ENCODE measurements around the gene MPL.

The MPL gene

DNA sequence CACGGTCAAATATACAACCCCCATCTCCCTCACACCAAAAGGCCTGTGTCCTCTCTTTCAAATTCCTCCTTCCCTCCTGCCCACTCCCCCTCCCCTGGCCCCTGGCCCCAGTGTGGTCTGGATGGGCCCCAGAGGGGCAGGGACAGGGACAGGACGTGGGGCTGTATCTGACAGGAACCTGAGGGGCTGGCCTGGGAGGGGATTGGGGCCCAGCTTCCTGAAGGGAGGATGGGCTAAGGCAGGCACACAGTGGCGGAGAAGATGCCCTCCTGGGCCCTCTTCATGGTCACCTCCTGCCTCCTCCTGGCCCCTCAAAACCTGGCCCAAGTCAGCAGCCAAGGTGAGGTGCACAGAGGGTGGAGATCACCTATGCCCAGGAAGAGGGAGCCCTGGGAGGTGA, at the start of gene MPL:
Gene MPL (plus strand): TSS at position 231 of the 400 bp plus-strand sequence. CDS start 31 bp downstream, at position 262.
- DNase-seq, result no peak

DNA sequence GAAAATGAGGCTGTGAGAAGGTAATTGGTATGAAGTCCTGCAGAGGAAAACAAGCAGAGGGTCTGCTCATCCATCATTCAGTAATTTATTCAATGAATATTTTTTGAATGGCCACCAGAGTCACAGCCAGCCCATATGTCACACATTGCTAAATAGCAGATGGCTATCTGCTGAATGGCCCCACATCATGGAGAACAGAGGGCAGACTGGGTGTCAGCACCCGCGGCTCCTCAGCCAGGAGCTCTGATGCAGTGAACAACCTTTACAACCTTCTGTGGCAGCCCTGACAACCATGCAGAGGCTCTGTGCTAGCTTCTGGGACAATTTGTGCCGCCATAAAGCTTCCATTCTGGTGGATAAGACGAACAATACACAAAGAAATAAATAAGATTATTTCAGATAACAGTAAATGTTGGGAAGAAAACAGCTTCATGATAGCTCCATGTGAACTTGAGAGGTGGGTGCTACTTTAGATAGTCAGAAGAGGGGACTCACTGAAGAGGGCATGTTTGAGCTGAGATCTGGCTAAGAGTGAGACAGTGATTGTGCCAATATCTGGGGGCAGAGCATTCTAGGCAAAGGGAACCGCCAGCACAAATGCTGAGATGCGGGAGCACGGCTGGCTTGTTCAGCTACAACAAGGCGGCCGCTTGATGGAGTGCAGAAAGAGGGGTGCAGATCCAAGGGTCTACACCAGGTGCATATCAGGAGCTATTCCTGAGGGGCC, 49.4 kb upstream of the MPL start:
- DNase-seq, result no peak

- DNase-seq, result no peak
Observed at GRCh38 chr1:43288785-43289706, 48.6 kb upstream of the MPL start.

- DNase-seq, result no peak
Observed at GRCh38 chr1:43292216-43292615, 45.4 kb upstream of the MPL start.

DNA sequence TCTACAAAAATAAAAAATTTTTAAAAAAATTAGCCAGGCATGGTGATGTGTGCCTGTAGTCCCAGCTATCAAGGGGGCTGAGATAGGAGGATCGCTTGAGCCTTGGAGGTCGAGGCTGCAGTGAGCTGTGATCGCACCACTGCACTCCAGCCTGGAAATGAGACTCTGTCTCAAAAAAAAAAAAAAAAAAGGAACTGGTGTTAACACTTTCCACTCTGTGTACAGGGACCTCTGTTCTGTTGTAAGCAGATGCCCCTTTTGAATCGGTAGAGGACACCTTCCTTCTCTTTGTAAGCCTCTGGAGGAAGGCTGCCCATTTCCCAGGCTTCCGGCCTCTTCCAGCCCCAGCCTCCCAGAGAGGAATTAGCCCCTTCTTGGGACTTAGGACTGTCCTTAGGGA, 44.9 kb upstream of the MPL start:
- no peak for DNase-seq

DNA sequence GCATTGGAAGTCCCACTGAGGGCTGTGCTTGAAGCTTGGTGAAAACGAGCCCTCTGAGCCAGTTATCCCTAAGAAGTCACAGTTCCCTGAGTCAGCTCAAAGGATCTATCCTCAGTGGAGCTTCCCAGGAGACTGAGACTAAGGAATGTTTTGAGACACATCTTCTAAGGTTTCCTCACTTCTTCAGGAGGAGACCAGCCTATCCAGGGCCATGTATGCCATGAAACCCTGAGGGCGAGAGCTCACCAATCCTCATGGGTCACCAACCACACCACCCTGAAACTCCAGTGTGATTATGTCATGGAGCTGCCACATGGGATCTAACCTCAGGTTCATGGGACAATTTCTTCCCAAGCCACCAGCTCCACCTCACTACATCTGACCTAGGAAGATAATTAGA, 44.4 kb upstream of the MPL start:
- DNase-seq, result no peak

DNA sequence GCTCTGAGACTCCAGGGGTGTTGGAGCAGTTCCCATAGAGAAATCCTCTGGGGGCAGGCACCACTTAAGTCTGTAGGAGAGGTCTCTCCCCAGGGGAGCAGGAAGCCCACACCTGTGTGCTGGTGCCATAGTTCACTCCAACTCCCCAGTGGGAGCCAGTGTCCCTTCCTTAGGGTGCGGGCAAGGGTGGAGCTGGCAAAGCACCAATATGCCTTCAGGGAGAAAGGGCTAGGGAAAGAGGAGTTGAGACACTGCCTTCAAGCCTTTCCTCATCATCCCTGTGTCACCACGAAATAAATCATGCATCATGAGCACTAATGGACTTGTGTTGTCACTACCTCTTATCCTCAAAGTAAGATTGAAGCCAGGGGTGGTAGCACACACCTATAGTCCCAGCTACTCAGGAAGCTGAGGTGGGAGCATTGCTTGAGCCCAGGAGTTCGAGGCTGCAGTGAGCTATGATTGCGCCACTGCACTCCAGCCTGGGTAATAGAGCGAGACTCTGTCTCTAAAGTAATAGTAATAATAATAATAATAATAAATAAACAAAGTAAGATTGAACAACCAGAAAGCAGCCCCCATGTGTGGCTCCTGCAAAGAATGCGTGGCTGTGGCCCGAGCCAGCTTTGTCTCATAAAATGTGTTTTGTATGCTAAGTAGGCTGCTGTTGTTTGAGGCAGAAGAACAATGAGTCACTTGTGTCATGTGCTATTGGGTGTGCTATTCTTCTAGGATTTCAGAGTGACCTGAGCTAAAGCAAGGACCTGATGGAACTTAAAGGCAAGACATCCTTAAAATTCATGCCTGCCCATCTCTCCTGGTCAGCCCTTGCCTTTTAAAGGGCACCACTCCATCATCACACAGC, 43.5 kb upstream of the MPL start:
- DNase-seq, result no peak

DNA sequence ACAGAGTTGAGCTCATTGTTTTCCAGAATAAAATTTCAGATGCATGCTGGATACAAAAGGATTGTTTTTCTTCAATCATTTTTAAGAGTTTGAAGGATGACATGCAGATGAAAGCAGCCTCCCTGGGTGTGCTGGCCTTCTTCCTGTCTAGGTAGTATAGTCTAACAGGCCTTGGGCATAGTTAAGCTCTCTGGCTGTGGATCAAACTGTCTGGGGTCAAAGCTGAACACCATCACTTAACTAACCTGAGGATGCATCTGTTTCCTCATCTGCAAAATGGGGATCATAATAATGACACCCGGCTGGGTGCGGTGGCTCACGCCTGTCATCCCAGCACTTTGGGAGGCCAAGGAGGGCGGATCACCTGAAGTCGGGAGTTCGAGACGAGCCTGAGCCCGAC, 42.9 kb upstream of the MPL start:
- peak; percentile 11 for DNase-seq

DNA sequence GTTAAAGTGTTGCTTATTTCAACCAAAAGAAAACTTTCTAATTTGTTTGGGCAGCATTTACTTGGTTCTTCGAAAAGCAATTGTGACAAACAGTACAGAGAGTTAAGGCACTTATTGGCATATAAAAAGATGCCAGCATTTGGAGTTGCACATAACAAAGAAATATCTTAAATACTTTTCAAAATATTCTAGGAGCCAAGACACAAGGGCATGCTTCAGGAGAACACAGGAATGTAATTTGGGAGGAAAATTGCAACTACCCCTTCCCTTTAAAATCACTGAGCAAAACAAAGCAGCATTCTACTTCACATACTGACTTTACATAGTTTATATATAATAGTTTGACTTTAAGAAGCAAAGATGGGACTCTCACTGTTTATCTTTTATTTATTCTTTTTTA, 41.4 kb upstream of the MPL start:
- no peak for DNase-seq

DNA sequence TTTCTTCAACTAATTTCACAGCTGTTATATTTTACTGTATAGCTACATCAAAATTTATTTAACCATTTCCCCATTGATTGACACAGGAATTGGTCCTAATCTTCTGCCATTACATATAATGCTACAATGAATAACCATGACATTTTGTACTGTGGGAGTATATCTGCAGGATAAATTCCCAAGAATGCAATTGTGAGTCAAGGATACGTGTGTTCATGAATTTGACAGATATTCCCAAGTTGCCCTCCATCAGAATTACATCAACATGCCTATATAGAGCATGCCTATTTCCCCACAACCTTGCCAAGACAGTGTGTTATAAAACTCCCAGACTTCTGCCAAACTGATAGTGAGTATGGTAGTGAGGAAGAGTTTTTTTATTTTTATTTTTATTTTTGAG, 39.6 kb upstream of the MPL start:
- DNase-seq, result no peak

DNA sequence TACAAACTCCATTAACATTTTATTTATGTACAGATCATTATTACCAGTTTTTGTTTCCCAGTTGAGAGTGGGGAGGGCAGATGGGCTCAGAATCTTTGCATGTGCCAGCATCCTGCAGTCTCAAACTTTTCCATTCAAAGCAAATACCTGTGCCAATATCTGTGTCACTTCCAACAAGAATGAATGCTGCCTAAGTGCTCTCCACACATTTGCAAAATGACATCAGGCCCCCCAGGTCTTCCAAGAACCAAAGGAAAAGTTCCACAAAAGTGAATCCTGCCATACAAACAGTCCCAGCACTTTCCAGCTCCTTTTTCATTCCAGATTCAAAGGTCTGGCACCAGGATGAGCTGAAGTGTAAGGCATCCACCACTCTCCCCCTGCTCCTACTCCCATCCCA, 38.5 kb upstream of the MPL start:
- DNase-seq, result no peak

DNA sequence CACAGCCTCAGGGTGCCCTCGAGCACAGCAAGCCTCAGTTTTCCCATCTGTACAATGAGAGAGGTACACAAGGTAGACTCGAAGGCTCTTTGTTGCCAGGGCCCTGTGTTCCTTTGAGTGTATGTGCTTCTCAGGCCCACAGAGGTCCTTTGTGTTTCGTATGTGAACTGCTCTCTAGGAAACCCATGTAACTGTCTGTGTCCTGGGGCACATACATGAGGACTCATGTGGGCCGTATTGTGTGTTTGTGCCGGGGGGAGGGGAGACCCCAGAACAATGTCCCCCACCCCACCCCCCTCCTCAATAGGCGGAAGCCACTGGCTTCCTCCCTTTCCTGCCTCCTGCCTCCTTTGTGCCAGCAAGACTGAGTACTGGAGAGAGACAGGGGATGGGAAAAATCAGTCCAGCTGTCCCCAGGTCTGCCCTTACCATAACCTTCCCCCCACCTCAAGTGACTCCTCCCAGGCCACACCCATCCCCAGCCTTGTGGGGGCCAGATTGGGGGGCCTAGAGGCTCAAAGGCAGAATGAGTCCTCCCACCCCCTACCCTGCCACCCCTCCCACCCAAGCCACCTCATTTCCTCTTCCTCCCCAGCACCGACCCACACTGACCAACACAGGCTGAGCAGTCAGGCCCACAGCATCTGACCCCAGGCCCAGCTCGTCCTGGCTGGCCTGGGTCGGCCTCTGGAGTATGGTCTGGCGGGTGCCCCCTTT, 37.1 kb upstream of the MPL start, which contains the start of gene TIE1:
Gene TIE1 (plus strand): TSS at position 605 of the 717 bp plus-strand sequence. CDS start 90 bp downstream, at position 695.
- no peak for DNase-seq

GRCh38 chr1:43302201-43302600, 35.4 kb upstream of the MPL start:
- DNase-seq, result no peak

- no peak for DNase-seq
Observed at GRCh38 chr1:43302721-43303470, 34.7 kb upstream of the MPL start.

GRCh38 chr1:43303471-43304313, 33.9 kb upstream of the MPL start:
- DNase-seq, result no peak

DNA sequence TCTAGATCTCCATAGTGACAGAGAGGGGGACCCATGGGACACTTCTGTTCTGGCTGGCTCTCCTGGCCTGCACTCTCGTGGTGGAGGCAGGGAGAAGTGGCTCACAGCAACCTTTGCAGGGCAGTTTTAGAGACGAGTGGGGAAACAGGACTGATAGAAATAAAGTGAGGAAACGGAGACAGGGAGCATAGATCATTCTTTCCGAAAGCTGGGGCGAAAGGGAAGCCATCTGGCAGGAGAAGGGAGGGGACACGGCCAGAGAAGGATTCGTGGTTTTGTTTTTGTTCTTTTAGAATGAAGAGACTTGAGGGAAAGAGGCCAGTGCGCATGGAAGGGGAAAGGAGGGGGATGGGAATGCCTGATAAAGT, 33.3 kb upstream of the MPL start:
- DNase-seq, result no peak

- no peak for DNase-seq
Observed at GRCh38 chr1:43304771-43305300, 32.8 kb upstream of the MPL start.

- no peak for DNase-seq
Observed at GRCh38 chr1:43305461-43305860, 32.2 kb upstream of the MPL start.

- no peak for DNase-seq
Observed at GRCh38 chr1:43305926-43306687, 31.5 kb upstream of the MPL start.

Measured in CD4-positive, alpha-beta T cell treated with Interleukin-6 for 4 hours (primary cell).